Cerebellar nuclear complex (tissue), 1 donor: ENCODE results near the gene ITLN1.
"Not testable (repeated sequence)": the region's sequence is repeated elsewhere in the genome, so short reads cannot be mapped to it uniquely, and the experiment has no call there.

Experiments used
- DNase-seq, 2 experiments: peaks; one replicate each; lab custom pipeline; 2025; lab: John Stamatoyannopoulos, UW

ITLN1 gene

DNA sequence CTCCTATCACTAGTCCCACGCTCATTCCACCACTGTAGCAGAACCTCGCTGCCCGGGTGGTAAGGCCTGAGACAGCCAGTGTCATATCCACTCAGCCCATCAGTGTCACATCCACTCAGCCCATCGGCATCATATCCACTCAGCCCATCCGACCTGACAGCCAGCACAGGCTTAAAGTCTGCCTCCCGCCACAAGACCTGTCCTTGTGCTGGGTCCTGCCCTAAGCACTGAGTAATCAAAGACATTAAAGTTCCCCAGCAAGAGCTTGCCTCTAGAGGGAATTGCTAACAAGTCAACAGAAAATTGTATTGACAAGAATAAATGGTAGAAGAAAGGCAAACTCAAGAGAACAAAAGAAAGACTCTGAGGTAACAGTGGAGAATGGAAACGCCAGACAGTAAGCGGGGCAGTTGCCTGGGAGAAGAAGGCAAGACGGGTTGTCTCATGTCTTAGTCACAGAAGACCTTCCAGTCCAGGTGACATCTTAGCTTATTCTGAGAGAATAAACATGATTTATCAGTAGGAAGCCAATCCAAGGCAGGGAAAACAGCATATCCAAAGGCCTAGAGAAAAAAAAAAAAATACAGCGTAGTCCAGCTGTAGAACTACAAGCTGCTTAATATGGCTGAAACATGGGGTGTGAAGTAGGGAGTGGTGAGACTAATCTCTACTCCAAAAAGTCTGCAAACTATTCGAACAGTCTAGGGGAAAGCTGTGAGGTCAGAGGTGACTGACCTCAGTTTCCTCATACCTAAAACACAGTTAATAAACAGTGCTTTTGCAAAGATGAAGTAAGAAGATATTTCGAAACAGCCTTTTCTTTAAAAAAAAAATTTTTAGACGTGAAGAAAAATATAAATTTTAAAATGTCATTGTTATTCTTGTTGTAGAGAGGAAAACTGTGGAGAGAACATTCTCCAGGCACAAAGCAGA lies 1.1 kb downstream of the ITLN1 start:
- no peak for DNase-seq

DNA sequence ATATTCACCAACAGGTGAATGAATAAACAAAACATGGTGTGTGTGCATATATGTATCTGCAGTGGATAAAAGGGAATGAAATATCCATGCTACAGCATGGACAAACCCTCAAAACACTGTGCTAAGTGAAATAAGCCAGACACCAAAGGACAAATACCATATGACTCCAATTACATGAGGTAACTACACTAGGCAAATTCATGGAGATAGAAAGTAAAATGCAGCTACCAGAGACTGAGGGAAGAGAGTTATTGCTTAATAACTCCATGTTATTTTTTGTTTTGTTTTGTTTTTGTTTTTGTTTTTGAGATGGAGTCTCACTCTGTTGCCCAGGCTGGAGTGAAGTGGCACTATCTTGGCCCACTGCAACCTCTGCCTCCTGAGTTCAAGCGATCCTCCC lies 2.4 kb downstream of the ITLN1 start:
- DNase-seq = no peak

DNA sequence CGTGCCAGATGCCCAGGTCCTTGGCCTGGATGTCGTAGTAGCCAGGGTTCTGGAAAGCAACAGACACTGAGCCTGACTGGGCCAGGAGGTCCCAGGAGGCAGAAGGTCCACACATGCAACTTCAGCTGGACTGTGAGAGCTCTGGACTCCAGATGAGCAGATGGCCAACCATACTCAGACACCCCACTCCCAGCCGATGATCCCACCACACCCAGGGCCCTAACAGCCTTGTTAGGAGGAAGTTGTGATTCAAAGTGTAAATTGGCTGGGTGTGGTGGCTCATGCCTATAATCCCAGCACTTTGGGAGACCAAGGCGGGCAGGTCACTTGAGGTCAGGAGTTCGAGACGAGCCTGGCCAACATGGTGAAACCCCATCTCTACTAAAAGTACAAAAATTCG lies 3.7 kb downstream of the ITLN1 start:
- not testable (repeated sequence) for DNase-seq

DNA sequence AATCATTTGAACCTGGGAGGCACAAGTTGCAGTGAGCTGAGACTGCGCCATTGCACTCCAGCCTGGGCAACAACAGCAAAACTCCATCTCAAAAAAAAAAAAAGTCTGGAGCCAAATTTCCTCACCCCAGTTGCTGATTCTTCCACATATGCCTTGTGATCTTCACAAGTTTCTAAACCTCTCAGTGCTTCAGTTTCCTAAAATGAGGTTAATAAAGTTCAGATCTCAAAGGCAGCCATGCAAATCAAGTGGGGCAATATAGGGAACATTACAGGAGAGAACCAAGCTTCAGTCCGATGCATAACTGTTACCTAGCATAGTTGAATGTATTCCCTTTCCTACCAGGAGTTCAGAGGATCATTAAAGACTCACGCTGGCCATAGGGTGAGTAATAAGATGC lies 4.8 kb downstream of the ITLN1 start:
- DNase-seq = no peak

DNA sequence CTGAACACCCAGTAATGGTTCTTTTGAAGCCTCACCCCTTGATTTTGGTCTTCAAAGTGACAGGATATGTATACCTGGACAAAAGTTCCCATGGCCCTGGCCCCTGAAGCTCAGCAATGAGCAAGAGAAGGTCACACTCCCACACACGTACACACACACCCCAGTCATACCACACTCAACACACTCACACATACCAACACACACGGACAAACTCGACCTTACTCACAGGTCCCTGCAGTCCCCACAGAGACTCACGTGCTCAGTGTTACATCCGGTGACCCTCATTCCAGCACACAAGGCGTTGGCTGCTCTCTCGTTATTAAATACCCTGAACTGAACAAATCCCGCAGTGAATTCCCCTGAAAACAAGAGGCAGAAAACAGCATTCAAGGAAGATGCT lies 5.9 kb downstream of the ITLN1 start:
- no peak for DNase-seq

DNA sequence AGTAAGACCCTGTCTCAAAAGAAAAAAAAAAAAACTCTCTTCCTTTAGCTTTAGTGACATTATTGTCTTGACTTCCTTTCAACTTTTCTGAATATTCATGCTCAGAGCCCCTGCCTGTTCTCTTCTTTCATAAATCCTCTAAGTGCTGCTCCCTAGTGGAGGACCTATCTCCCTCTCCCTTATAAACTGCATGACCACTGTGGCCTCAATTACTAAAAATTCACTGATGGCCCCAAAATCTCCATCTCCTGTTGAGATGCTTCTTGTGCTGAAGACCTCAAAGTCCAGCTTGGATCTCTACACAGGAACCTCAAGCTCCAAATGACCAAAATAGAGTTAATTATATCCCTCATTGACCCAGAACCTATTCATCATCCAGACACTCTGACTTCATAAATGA lies 7.8 kb downstream of the ITLN1 start:
- no peak for DNase-seq

DNA sequence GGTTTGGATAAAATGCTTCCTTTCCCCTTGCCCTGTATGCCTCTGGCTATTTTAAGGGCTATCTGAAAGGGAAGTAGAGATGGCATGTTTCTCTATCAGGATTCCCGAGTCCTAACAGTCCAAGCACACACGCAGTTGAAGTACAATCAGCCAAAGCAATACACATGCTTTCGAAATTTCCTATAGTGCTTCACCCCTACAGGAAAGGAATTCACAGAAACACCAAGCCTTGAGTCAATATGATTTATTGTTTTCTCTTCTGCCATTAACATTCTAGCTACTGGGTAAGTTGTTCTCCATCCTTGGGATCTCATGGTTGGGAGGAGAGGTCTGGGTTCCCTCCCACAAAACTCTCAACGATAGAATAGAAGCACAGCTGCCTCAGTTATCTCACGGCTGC lies 8.7 kb downstream of the ITLN1 start:
- no peak for DNase-seq

DNA sequence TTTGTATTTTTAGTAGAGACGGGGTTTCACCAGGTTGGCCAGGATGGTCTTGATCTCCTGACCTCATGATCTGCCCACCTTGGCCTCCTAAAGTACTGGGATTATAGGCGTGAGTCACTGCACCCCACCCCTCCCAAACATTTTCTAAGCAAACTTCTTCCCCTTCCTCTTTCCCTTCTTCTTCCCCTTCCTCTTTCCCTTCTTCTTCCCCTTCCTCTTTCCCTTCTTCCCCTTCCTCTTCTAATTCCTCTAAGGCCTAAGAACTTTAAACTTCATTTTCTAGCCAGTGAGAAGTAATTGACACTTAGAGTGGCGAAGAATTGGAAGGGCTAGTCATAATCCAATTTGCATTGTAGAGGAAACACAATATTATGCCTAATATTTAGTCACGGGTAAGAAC lies 9.4 kb downstream of the ITLN1 start:
- DNase-seq = not testable (repeated sequence)

DNA sequence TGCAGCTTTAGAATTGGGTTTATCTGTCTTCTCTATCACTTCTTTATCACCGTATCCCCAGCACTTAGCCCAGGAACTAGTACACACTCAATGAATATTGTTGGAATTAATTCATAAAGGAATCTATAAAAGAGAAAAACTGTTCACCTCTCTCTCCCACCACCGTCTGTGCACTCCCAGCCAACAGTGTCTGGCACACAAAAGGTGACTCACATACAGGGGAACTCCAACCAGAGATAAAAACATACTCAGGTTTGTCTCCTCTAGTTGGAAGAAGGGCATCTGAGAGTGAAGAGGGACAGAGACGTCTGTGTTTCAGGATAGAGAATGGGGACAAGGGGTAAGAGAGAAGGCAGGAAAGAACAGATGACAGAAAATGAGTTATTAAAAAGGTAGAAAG lies 10.0 kb downstream of the ITLN1 start:
- no peak for DNase-seq

DNA sequence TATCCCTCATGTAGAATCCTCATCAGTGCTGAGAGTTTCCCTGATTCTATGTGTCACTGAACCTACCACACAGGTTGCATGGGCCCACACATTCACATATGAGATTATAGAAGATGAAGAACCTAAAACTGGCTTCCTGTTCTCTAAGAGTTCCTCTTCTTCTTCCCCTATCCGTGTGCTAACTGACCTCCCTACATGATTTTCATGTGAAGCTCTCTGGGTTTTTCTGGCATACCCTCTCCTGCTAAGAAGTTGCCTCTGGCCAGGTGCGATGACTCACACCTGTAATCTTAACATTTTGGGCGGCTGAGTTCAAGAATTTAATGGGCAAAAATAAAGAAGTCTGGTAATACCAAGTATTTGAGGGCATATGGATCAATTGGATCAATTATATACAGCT lies 16.8 kb downstream of the ITLN1 start:
- DNase-seq = no peak

DNA sequence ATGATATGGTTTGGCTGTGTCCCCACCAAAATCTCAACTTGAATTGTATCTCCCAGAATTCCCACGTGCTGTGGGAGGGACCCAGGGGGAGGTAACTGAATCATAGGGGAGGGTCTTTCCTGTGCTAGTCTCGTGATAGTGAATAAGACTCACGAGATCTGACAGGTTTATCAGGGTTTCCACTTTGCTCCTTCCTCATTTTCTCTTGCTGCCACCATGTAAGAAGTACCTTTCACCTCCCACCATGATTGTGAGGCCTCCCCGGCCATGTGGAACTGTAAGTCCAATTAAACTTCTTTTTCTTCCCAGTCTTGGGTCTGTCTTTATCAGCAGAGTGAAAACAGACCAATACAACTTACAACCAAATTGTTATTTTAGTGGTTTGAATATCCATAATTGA lies 17.3 kb downstream of the ITLN1 start:
- DNase-seq = not testable (repeated sequence)

DNA sequence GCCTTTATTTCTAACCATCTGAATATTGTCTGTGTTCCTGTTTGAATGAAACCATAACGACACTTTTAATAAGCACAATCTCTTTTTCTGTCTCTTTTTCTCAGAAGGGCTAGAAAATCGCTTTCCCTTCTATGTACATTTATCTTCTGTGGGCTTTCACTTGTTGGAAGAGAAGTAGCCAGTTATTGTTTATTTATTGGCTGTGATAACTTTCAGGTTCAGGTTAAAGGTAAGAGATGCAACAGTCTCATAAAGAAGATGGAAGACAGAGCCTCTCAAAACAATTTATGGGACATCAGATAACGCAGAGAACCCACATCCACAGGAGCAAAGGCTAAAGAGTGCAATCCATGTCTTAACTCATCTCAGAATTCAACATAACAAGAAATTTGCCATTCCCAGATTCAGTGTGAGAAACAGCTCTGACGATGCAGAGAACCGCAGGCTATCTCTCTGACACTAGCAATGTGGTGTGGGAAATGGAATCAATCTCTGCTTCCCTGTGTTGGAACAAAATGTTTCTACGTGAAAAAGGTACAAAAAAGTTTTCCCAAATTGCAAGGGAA lies 18.2 kb downstream of the ITLN1 start:
- no peak for DNase-seq

DNA sequence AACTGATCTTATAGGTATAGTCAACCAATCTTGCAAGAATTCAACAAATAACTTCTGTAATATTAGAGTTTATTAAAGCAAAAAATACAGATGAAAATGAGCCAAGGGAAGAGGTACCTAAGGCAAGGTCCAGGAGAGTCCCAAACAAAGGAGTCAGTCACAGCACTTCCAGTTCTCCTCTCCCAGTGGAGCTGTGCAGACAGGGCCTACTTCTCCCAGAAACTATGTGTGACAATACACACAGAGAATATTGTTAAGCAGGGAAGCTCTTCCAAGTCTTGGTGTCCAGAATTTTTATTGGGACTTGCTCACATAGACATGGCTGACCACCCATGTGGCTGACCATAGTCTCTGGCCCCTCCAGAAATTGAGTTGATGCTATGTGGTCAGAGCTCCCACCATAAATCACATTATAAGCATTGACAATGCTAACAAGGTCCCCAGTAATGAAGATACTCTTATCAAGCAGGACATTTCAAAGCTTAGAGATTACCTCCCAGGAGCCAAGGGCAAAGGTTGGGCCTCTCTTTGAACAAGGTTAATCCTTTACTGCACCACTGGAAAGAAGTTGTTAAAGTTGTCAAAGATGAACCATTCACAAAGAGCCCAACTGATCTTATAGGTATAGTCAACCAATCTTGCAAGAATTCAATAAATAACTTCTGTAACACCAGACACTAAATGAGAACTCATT lies 18.8 kb downstream of the ITLN1 start:
- no peak for DNase-seq

DNA sequence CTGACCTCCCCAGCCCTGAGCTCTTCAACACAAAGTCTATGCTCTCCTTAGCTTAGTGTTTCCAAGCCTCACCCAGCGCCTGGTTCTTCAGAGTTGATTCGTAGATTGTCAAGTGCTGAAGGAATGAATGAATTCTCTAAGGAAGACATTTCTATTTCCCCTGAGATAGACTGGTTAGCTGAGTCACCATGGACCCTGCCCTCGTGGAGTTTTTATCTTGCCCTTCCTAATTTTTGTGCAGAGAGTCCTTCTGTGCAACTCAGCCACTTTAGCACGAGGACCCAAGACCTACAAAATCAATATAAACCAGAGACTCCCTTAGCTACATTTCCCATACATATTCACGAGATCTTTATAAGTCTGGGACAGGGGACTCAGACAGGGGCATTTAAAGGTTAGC lies 19.6 kb downstream of the ITLN1 start:
- DNase-seq = no peak

DNA sequence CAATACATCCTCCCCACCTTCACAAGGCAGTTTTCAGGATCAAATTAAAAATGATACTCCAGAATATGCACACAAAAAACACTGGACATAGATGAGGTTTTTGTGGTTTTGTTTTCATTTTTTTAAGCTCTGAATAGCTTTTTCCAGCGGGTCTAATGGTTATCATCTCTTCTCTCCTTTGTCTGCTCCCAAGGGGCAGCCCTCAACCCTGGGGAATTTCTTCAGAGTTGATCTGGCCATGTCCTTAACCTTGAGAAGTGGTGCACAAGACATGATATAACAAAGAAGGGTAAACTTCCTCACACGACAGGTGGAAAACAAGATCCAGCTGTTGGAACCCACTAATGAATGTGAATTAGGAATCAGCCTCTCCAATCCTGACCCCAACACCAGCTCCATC lies 20.8 kb downstream of the ITLN1 start:
- no peak for DNase-seq

DNA sequence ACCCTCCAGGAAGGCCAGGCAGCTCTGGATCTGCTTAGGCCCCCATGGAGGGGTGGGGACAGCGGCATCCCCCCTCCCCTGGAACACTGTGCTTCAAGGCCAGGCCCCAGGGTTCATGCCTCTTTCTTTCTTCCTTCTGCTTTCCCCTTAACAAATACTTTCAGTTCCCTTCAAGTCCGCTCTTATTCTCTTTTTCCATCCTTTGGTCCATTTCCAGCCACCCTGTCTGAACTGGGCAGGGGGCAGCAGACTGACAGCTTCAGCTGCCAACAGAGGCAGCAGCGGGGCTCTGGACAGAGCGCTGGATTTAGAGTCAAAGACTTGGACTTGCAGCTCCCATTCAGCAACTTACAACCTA lies 21.2 kb downstream of the ITLN1 start:
- no peak for DNase-seq

DNA sequence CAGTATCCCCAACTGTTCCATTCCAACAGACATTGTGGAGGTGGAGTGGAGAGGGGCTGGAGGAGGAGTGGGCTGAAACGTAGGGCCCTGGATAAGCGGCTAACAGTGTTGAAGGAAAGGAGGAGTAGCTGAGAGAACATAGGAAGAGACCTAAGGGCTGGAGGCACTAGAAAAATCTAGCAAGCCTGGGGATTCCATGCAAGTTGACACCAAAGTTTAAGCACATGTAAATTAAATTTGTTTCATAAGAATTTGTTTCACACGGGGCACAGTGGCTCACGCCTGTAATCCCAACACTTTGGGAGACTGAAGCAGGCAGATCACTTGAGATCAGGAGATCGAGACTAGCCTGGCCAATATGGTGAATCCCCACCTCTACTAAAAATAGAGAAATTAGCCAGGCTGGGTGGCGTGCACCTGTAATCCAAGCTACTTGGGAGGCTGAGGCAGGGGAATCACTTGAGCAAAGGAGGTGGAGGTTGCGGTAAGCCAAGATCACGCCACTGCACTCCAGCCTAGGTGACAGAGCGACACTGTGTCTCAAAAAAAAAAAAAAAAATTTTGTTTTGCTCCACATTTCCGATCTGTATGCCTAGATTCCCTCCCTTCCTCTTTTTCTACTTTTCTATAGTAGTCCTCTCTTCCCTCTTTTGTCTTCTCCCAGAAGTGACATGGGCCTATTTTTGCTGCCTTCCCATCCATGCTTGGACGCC lies 21.8 kb downstream of the ITLN1 start:
- DNase-seq = no peak

DNA sequence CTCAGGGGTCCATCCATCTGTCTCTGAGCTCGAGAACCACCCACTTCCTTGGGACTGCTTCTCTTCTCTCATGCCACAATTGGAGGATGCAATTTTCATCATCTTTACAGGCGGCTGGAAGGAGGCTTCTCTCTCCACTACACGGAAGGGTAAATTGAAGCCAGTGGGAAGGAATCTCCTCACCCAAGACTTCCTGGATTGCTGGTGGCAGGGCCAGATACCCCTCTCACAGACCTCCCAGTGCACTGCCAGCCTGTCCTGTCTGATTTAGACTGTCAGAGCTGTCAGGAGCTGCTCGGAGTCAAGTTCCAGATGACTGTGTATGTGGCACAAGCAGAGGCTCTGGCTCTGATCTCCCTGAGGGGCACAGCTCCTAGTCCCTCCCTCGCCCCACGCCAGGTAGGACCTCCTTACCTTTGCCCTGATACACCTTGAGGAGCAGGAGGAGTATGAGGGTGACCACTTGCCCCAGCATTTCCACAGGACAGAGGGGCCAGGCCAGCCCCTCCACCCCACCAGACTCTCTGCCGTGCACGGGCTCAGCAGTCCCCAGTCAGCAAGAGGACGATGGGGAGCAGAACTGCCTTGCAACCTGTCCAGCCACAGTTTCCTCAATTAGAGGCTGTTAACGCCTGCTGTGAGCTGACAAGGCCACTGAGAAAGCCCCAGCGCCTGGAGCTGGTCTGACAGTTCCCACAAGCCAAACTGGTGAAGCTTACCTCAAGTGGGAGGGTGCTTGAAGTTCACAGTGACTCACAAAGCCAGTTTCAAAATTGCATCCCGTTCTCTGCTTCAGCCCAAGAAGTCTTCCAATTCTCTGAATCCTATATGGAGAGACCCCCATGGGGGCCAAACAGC lies 22.5 kb downstream of the ITLN1 start, which contains the start of gene CD244:
TSS of gene CD244 (minus strand) at position 685 of the 858 bp plus-strand sequence. CDS start at position 475, 210 bp downstream.
- no peak for DNase-seq

DNA sequence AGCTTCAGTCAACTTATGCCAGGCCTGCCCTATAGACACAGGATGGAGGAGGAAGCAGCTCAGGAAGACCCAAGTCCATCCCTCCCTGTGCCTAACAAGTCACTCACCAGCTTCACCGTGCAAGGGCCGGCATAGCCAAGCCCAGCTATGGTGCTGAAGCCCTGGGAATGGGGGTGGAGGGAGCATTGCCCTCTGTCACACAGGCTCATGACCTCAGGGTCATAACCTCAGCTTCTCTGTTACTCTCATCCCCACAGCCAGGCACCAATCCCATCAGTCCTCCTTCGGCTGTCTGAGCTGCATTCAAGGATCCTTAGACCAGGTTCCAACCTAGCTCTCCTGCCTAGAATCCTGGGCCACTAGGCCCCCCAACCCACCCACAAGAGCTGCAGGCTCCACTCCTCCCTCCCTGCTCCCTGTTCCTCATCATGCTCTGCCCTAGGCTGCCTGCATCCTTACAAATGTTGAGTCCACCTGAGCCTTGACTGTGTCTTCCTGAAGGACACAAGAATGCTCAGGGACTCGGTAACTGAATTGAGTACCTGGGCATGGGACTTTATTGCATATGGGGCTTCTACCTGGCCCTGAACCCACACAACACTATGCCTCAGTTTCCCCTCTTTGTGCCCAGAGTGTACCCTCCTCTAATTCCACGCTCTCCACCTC lies 24.0 kb downstream of the ITLN1 start:
- DNase-seq = no peak

DNA sequence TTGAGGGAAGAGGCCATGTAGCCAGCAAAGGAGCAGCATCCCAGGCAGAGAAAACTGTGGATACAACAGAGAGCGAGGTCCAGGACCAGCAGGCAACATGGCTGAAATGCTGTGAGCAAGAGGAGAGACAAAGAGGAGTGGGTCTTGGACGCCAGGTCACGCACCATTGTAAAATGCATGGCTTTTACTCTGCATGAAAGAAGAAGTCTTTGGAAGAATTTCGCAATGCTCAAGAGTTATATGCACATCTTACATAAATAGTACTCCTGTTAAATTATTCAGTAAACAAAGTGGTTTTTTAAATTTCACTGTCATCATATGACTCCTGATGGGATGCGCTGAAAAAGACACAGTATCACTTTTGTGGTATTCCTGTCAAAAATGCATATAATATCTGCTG lies 25.8 kb downstream of the ITLN1 start:
- DNase-seq = no peak

DNA sequence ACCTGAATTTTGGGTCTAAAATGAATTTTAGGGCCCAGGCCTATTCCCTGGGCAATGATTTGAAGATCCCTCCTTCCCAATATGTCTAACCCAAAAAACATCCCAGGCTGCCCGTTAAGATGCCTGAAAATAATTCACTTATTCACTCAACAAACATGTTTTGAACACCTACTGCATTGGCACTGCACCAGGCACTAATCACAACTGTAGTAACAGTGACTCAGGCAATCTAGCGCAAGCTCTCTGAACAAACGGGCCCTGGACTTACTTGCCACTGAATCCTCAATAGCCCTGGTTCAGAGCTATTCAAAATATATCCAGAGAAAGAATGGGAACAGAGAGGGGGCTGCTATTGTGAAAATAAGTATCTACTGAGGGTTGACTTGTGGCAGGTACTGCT lies 26.5 kb downstream of the ITLN1 start:
- DNase-seq = no peak
